HepG2 (cell line): ENCODE measurements around the gene NTN5. TPM values are rescaled to one million over a fixed set of nuclear protein-coding genes. Genes with fewer than 3 reads are reported as not detected.

Experiments
- ARHGAP35 ChIP-seq: sonication (generic); formaldehyde crosslinking; IDR thresholded peaks from 2 replicates; pipeline ENCODE4 v1.9.0; 2022; ENCODE audit warnings: mild to moderate bottlenecking, inconsistent platforms, moderate library complexity, missing genetic modification reagents, borderline replicate concordance
- ARNT2 ChIP-seq: sonication (generic); formaldehyde crosslinking; IDR thresholded peaks from 2 replicates; pipeline ENCODE4 v1.8.0; 2022; ENCODE audit warnings: mild to moderate bottlenecking, low read depth, missing genetic modification reagents, moderate library complexity
- MXD1 ChIP-seq: sonication (generic); formaldehyde crosslinking; IDR thresholded peaks from 2 replicates; pipeline ENCODE4 v1.4.0; 2020; ENCODE audit warnings: mild to moderate bottlenecking, missing genetic modification reagents
- MYC ChIP-seq: sonication (generic); formaldehyde crosslinking; IDR thresholded peaks from 2 replicates; pipeline ENCODE4 v1.9.0; 2021; ENCODE audit warnings: missing genetic modification reagents, borderline replicate concordance
- PRDM15 ChIP-seq: sonication (generic); formaldehyde crosslinking; IDR thresholded peaks from 2 replicates; pipeline ENCODE4 v1.4.0; 2020; ENCODE audit warnings: missing genetic modification reagents
- ZNF432 ChIP-seq: sonication (generic); formaldehyde crosslinking; IDR thresholded peaks from 2 replicates; pipeline ENCODE4 v1.5.0; 2020; ENCODE audit warnings: missing genetic modification reagents, mild to moderate bottlenecking, borderline replicate concordance
- polyA plus RNA-seq, 8 experiments: library from polyadenylated mRNA; depleted of rRNA in 3 of 8; stranded (reverse) in 7 of 8; unstranded in 1 of 8; fragments of >200 nt; fragmentation: Illumina TruSeq in 4 of 8; extraction: Trizol in 4 of 8; gene quantifications; 2 replicates each; pipeline versions ENCODE4 v1.2.1 to v1.2.3, GENCODE V29; 2011 to 2016; ENCODE audit warnings: low read depth in 4 of 8, missing spikeins in 1 of 8, mixed read lengths in 1 of 8; ENCODE audit not compliant: insufficient read depth in 1 of 8
- total RNA-seq, 5 experiments: library from RNA; depleted of rRNA; stranded (reverse); fragments of >200 nt; fragmentation: Illumina TruSeq; extraction: Trizol; gene quantifications; 2 replicates each; pipeline ENCODE4 v1.2.3, GENCODE V29; 2016; ENCODE audit warnings: low read depth in 1 of 5

The NTN5 gene
- total and polyA plus RNA-seq, 2 of the 13 experiments (the other 11 are each of a cell fraction or from before 2014, with no cell fraction given) = 0.05 TPM; not detected in 1

GRCh38 chr19:48713864-48714755 is 41.3 kb upstream of the NTN5 start (continued):
- TF ChIP-seq PRDM15 (CRISPR knock-in tag) (peak; percentile 72; the same call in 1 of the 2 replicates), ARNT2 (CRISPR knock-in tag) (peak; percentile 37; the same call in 1 of the 2 replicates), MXD1 (CRISPR knock-in tag) (peak; percentile 65), ZNF432 (CRISPR knock-in tag) (no peak), ARHGAP35 (CRISPR knock-in tag) (0 out of 2 replicates have a peak, but pooled peaks have one; percentile 36), MYC (CRISPR knock-in tag) (peak; percentile 19; the same call in 1 of the 2 replicates)
